HCT116 (cell line): ENCODE data around the gene TMEM119. TPM values are rescaled to one million over a fixed set of nuclear protein-coding genes. Genes with fewer than 3 reads are reported as not detected.

Experiments
- ATAC-seq: fragments of 200-7000 bp; cut with Tn5 transposase; 2 replicates; pipeline ENCODE4 v1.9.1; 2020; ENCODE audit warnings: mild to moderate bottlenecking, moderate library complexity
- BruUV-seq: library from RNA; stranded (reverse); fragments of 400-500 nt; replicated peaks from 2 replicates; lab custom pipeline; 2021; lab: Mats Ljungman, UMichigan
- CTCF ChIA-PET: fragments of 300-600 bp; sonication (Branson Sonifier 250); formaldehyde crosslinking; loops from one replicate; lab custom pipeline; 2021; ENCODE audit warnings: antibody characterized with exemption; lab: Charles Lee
- POLR2A ChIA-PET: fragments of 300-600, 350-600 bp; sonication (Branson Sonifier 250); formaldehyde crosslinking; loops from one replicate; lab custom pipeline; 2021; ENCODE audit warnings: antibody characterized with exemption; lab: Charles Lee
- RAD21 ChIA-PET, 2 experiments: fragments of 300-600 bp; sonication (Branson Sonifier 250); formaldehyde crosslinking; loops; one replicate each; lab custom pipeline; 2023; ENCODE audit warnings: low total read pairs in 2 of 2; ENCODE audit not compliant: uncharacterized antibody in 2 of 2, unreplicated experiment in 2 of 2, low non-redundant PET in 1 of 2; lab: Charles Lee
- DNase-seq: peaks from one replicate; pipeline ENCODE4 v3.0.0-alpha.2; 2010; ENCODE audit warnings: low read depth, low spot score
- H2AFZ ChIP-seq: fragments of 200-600 bp; shearing (Covaris generic), sonication (generic); 2 replicates; pipeline ENCODE4 v1.6.1; 2017; ENCODE audit warnings: low read depth, mixed run types, mixed read lengths, antibody characterized with exemption, low read length; ENCODE audit not compliant: poor library complexity, severe bottlenecking
- H3K27ac ChIP-seq: 2 replicates; pipeline ENCODE4 v1.5.1; 2012; ENCODE audit warnings: low read depth, low read length
- H3K27me3 ChIP-seq: fragments of 200-600 bp; sonication (generic); 2 replicates; pipeline ENCODE4 v1.6.1; 2016; ENCODE audit warnings: mixed run types, low read length, mixed read lengths; ENCODE audit not compliant: insufficient read depth
- H3K36me3 ChIP-seq, 2 experiments: fragments of 200-500 bp in 1 of 2; fragments of 200-600 bp in 1 of 2; sonication (Bioruptor generic) in 1 of 2; sonication (generic) in 1 of 2; 2 replicates each; pipeline versions ENCODE4 v1.5.1 to v1.6.1; 2014 to 2016; ENCODE audit warnings: low read length in 2 of 2, inconsistent platforms in 1 of 2, mixed read lengths in 1 of 2, mixed run types in 1 of 2; ENCODE audit not compliant: insufficient read depth in 2 of 2, control insufficient read depth in 1 of 2
- H3K4me1 ChIP-seq, 2 experiments: fragments of 200-600 bp in 1 of 2; sonication (generic) in 1 of 2; 2 replicates each; pipeline versions ENCODE4 v1.5.1 to v1.6.1; 2012 to 2017; ENCODE audit warnings: low read length in 2 of 2, inconsistent platforms in 1 of 2, mild to moderate bottlenecking in 1 of 2, mixed read lengths in 1 of 2, mixed run types in 1 of 2, moderate library complexity in 1 of 2; ENCODE audit not compliant: insufficient read depth in 2 of 2, control insufficient read depth in 1 of 2
- H3K4me2 ChIP-seq: fragments of 200-600 bp; sonication (generic); 2 replicates; pipeline ENCODE4 v1.6.1; 2017; ENCODE audit warnings: mixed run types, low read length, mixed read lengths
- H3K4me3 ChIP-seq, 2 experiments: fragments of 200-600 bp in 1 of 2; sonication (generic) in 1 of 2; replicated peaks in 1 of 2; 2 replicates each; pipeline ENCODE4 v1.5.1; 2011 to 2016; ENCODE audit warnings: low read length in 2 of 2, control low read depth in 1 of 2, low read depth in 1 of 2, mild to moderate bottlenecking in 1 of 2, mixed read lengths in 1 of 2, mixed run types in 1 of 2
- H3K79me2 ChIP-seq: fragments of 200-600 bp; sonication (generic); 2 replicates; pipeline ENCODE4 v1.6.1; 2017; ENCODE audit warnings: mild to moderate bottlenecking, mixed run types, low read length, moderate library complexity, mixed read lengths; ENCODE audit not compliant: insufficient read depth
- H3K9ac ChIP-seq: fragments of 200-600 bp; sonication (generic); 2 replicates; pipeline ENCODE4 v1.6.1; 2016; ENCODE audit warnings: low read length, mixed read lengths
- H3K9me2 ChIP-seq: fragments of 200-600 bp; sonication (generic), shearing (Covaris generic); 2 replicates; pipeline ENCODE4 v1.6.1; 2017; ENCODE audit warnings: mixed run types, mild to moderate bottlenecking, moderate library complexity; ENCODE audit not compliant: insufficient read depth
- H3K9me3 ChIP-seq, 2 experiments: fragments of 200-500 bp in 1 of 2; fragments of 200-600 bp in 1 of 2; sonication (Bioruptor generic) in 1 of 2; sonication (generic) in 1 of 2; 2 replicates each; pipeline ENCODE4 v1.6.1; 2014 to 2017; ENCODE audit warnings: low read length in 2 of 2, mixed read lengths in 2 of 2, inconsistent platforms in 1 of 2, low read depth in 1 of 2, mild to moderate bottlenecking in 1 of 2, mixed run types in 1 of 2, moderate library complexity in 1 of 2; ENCODE audit not compliant: control insufficient read depth in 1 of 2, insufficient read depth in 1 of 2
- H4K20me1 ChIP-seq: fragments of 200-600 bp; sonication (generic), shearing (Covaris generic); 2 replicates; pipeline ENCODE4 v1.6.1; 2017; ENCODE audit warnings: mixed run types, mild to moderate bottlenecking, moderate library complexity; ENCODE audit not compliant: insufficient read depth
- CBX3 ChIP-seq: IDR thresholded peaks from 2 replicates; pipeline ENCODE4 v1.6.1; 2012; ENCODE audit warnings: low read depth
- CTCF ChIP-seq, 3 experiments: fragments of 200-600 bp in 1 of 3; sonication (generic) in 1 of 3; IDR thresholded peaks in 2 of 3; conservative IDR thresholded peaks in 1 of 3; 2 replicates each; pipeline ENCODE4 v1.5.1; 2012 to 2017; ENCODE audit warnings: low read depth in 2 of 3, low read length in 2 of 3, antibody characterized with exemption in 1 of 3, borderline replicate concordance in 1 of 3, control low read depth in 1 of 3, mild to moderate bottlenecking in 1 of 3, mixed read lengths in 1 of 3, mixed run types in 1 of 3, moderate library complexity in 1 of 3; ENCODE audit not compliant: insufficient read depth in 1 of 3
- ELF1 ChIP-seq: IDR thresholded peaks from 2 replicates; pipeline ENCODE4 v1.6.1; 2012; ENCODE audit warnings: low read depth, borderline replicate concordance
- EZH2phosphoT487 ChIP-seq: fragments of 200-600 bp; IDR thresholded peaks from 2 replicates; pipeline ENCODE4 v1.6.1; 2018; ENCODE audit warnings: antibody characterized with exemption, borderline replicate concordance
- JUND ChIP-seq: IDR thresholded peaks from 2 replicates; pipeline ENCODE4 v1.6.1; 2012
- POLR2AphosphoS5 ChIP-seq: IDR thresholded peaks from 2 replicates; pipeline ENCODE4 v1.6.1; 2011; ENCODE audit warnings: mild to moderate bottlenecking, low read depth, low read length, moderate library complexity
- REST ChIP-seq: IDR thresholded peaks from 2 replicates; pipeline ENCODE4 v1.6.1; 2012; ENCODE audit warnings: low read depth
- SIN3A ChIP-seq: IDR thresholded peaks from 2 replicates; pipeline ENCODE4 v1.6.1; 2012; ENCODE audit warnings: low read depth
- SRF ChIP-seq: IDR thresholded peaks from 2 replicates; pipeline ENCODE4 v1.6.1; 2012; ENCODE audit warnings: low read depth
- TCF7L2 ChIP-seq: IDR thresholded peaks from 2 replicates; pipeline ENCODE4 v1.7.0; 2011; ENCODE audit warnings: borderline replicate concordance, inconsistent platforms; ENCODE audit not compliant: insufficient read depth, insufficient read length; ENCODE audit errors: extremely low read depth
- YY1 ChIP-seq: IDR thresholded peaks from 2 replicates; pipeline ENCODE4 v1.6.1; 2011; ENCODE audit warnings: low read length, low read depth, moderate library complexity, mild to moderate bottlenecking; ENCODE audit not compliant: insufficient replicate concordance; ENCODE audit errors: extremely low read depth
- ZNF274 ChIP-seq: fragments of 200-500 bp; sonication (Bioruptor generic); IDR thresholded peaks from 2 replicates; pipeline ENCODE4 v1.6.1; 2014; ENCODE audit warnings: mild to moderate bottlenecking, low read depth, low read length, inconsistent platforms
- intact Hi-C: fragments of 100-400 bp; cut with micrococcal nuclease; formaldehyde crosslinking; loops from 2 replicates; pipeline ENCODE4 v1.10.0; 2022
- total RNA-seq: library from RNA; stranded (reverse); gene quantifications from one replicate; pipeline ENCODE4 v1.2.1, GENCODE V29; 2021; ENCODE audit not compliant: unreplicated experiment

TMEM119 gene
- total RNA-seq, 1 experiment from 2014 or later: not detected

- ChIA-PET POLR2A (no interaction called here), CTCF (interaction anchor here (1.5 kb wide), 1 partner anchor 25 kb away, joined by 4 read pairs; no protein-coding TSS in a partner anchor), RAD21 (interaction anchor here in 1 of 2 experiments (0.7 kb wide), 1 partner anchor 44 kb away, joined by 6 read pairs; no protein-coding TSS in a partner anchor)
- peak overlapping the region; percentile 65; the same call in 1 of the 2 replicates for H3K4me2 ChIP-seq
- BruUV-seq: no TSS peak
- no peaks in the 10 kb centered on the region for H3K27me3 ChIP-seq
- intact Hi-C loops: no loop called here
- ATAC-seq (no peak), DNase-seq (no peak)
- H3K36me3 ChIP-seq: peaks cover 0 to 10% of the 10 kb centered on the region in 2 experiments; a peak in 2 of 4 replicates
- no peak for TF ChIP-seq SRF
- no peak for TF ChIP-seq ZNF274
- no peak overlapping the region for H3K9ac ChIP-seq
- no peaks in the 10 kb centered on the region for H4K20me1 ChIP-seq
- H3K27ac ChIP-seq: peak overlapping the region; percentile 49; the same call in 1 of the 2 replicates
- H3K9me3 ChIP-seq: no peaks in the 10 kb centered on the region
- no peak overlapping the region for H2AFZ ChIP-seq
- H3K4me1 ChIP-seq: peaks cover 65 to 88% of the 10 kb centered on the region in 2 experiments
- no peak overlapping the region for H3K4me3 ChIP-seq
- H3K79me2 ChIP-seq: no peaks in the 10 kb centered on the region
- H3K9me2 ChIP-seq: no peaks in the 10 kb centered on the region
Measured at GRCh38 chr12:108642899-108643654, 45.2 kb upstream of the TMEM119 start.

GRCh38 chr12:108642269-108642870 lies 44.5 kb upstream of the TMEM119 start:
- ChIA-PET RAD21 (interaction anchor here in 1 of 2 experiments (0.7 kb wide), 1 partner anchor 44 kb away, joined by 6 read pairs; no protein-coding TSS in a partner anchor), CTCF (interaction anchor here (1.5 kb wide), 1 partner anchor 24 kb away, joined by 4 read pairs; no protein-coding TSS in a partner anchor)
- TF ChIP-seq CBX3 (no peak), POLR2AphosphoS5 (no peak), ELF1 (no peak), REST (no peak), TCF7L2 (no peak), EZH2phosphoT487 (no peak), JUND (no peak), YY1 (no peak), CTCF (IDR thresholded peaks at IDR 0.05 in 2 of 3, conservative IDR thresholded peaks at IDR 0.05 in 1 of 3; ENCODE audit: borderline replicate concordance in 1 of 3, insufficient read depth in 1 of 3, low read depth in 2 of 3, low read length in 2 of 3) (no peak), SIN3A (no peak)

More at GRCh38 chr12:108642269-108642870, 44.5 kb upstream of the TMEM119 start:
- ATAC-seq (no peak), DNase-seq (no peak)
- no peak overlapping the region for H3K4me2 ChIP-seq
- H3K4me3 ChIP-seq: no peak overlapping the region
- H3K27ac ChIP-seq: no peak overlapping the region
- peaks cover 58 to 81% of the 10 kb centered on the region in 2 experiments for H3K4me1 ChIP-seq
- no peaks in the 10 kb centered on the region for H3K9me3 ChIP-seq
- no peaks in the 10 kb centered on the region for H3K79me2 ChIP-seq
- intact Hi-C loops: no loop called here
- H3K36me3 ChIP-seq: peaks cover 0 to 10% of the 10 kb centered on the region in 2 experiments; a peak in 2 of 4 replicates
- no peaks in the 10 kb centered on the region for H3K9me2 ChIP-seq
- BruUV-seq: no TSS peak
- no peak overlapping the region for H3K9ac ChIP-seq
- H2AFZ ChIP-seq: no peak overlapping the region
- H4K20me1 ChIP-seq: no peaks in the 10 kb centered on the region
- H3K27me3 ChIP-seq: no peaks in the 10 kb centered on the region
- POLR2A ChIA-PET: no interaction called here
